Measurements from ENCODE around the gene CD63.

DNA sequence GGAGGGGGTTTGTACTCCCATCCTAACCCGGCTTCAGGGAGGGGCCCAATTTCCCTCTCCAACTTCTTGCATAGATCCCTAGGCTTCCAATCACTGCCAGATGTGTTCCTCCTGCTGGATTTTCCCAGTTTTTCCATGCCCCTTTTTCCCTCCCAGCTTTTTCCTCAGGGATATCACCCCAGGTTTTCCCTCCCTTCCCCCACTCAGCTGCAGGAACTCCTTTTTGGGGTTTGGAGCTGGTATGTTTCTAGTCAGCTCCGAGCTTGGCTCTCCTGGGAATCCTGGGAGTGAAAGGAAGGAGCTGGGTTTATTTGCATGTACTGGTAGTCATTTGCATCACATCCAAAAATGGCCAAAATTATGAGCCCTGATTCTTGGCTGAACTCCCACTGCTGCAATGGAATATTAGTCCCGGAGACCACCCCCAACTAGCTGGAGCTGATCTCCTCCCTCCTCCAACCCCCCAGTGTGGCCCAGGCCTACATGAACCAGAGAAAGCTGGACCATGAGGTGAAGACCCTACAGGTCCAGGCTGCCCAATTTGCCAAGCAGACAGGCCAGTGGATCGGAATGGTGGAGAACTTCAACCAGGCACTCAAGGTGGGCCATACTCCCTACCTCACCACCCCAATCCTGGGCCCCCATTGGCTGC is 10.1 kb downstream of the CD63 start:
- no peak for TF ChIP-seq EZH2 (IDR thresholded peaks at IDR 0.05; ENCODE audit: borderline replicate concordance, low read depth, low read length, poor library complexity, severe bottlenecking)
- no peak for TF ChIP-seq CTCF (conservative IDR thresholded peaks at IDR 0.05; ENCODE audit: low read depth, low read length)
